Activated CD4-positive, alpha-beta T cell treated with anti-CD3 and anti-CD28 coated beads, Interleukin-2, amount 10 ng/mL, durations not matched to agents 24 days and 14 days (primary cell): ENCODE measurements around the gene BCL6B. TPM values are rescaled to one million over a fixed set of nuclear protein-coding genes. Genes with fewer than 3 reads are reported as not detected.
"Not testable (repeated sequence)": the region's sequence is repeated elsewhere in the genome, so short reads cannot be mapped to it uniquely, and the experiment has no call there.

Source experiments
- DNase-seq: peaks from one replicate; pipeline ENCODE4 v3.0.0; 2022
- H3K27ac Mint-ChIP-seq: one replicate; pipeline ENCODE4 v1.8.0; 2022; ENCODE audit warnings: mild to moderate bottlenecking, mixed read lengths
- H3K27me3 Mint-ChIP-seq: one replicate; pipeline ENCODE4 v1.8.0; 2022; ENCODE audit warnings: mixed read lengths
- H3K36me3 Mint-ChIP-seq: one replicate; pipeline ENCODE4 v1.8.0; 2022; ENCODE audit warnings: low read depth, mild to moderate bottlenecking, mixed read lengths
- H3K4me1 Mint-ChIP-seq: one replicate; pipeline ENCODE4 v1.8.0; 2021; ENCODE audit warnings: mixed read lengths
- H3K4me3 Mint-ChIP-seq: one replicate; pipeline ENCODE4 v1.8.0; 2022; ENCODE audit warnings: mild to moderate bottlenecking, moderate library complexity, mixed read lengths
- H3K9me3 Mint-ChIP-seq: one replicate; pipeline ENCODE4 v1.8.0; 2021; ENCODE audit warnings: mixed read lengths
- intact Hi-C: fragments of 100-400 bp; cut with micrococcal nuclease; formaldehyde crosslinking; loops from one replicate; pipeline ENCODE4 v1.15.1; 2023
- total RNA-seq: library from RNA; stranded (reverse); gene quantifications from 2 replicates; pipeline ENCODE4 v1.2.3, GENCODE V29; 2022

The BCL6B gene
- 0.90 and 0.91 TPM in 2 replicates for total RNA-seq

GRCh38 chr17:7022781-7023571 is at the start of gene BCL6B:
Gene BCL6B (plus strand): TSS chr17:7023050. CDS start chr17:7023672, 622 bp downstream.
- intact Hi-C loops = loop anchor here (1.0 kb wide), 3 partner anchors 8 to 112 kb away; no protein-coding TSS in a partner anchor
- peak; percentile 66 for DNase-seq
- H3K4me3 Mint-ChIP-seq = peak within 1 kb of the TSS; percentile 68
- H3K9me3 Mint-ChIP-seq = no peaks in the 10 kb centered on the region
- H3K27ac Mint-ChIP-seq = peak within 1 kb of the TSS; percentile 59
- peaks cover 56% of the 10 kb centered on the region for H3K4me1 Mint-ChIP-seq
- no peaks in the 10 kb centered on the region for H3K36me3 Mint-ChIP-seq
- no peaks in the 10 kb centered on the region for H3K27me3 Mint-ChIP-seq

DNA sequence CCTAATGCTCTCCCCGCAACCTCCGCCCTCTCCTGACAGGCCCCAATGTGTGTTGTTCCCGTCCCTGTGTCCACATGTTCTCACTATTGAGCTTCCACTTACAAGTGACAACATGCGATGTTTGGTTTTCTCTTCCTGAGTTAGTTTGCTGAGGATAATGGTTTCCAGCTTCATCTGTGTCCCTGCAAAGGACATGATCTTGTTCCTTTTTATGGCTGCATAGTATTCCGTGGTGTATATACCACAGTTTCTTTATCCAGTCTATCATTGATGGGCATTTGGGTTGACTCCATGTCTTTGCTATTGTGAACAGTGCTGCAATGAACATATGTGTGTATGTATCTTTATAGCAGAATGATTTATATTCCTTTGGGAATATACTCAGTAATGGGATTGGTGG is 43.4 kb upstream of the BCL6B start:
- peak; percentile 15 for DNase-seq
- H3K36me3 Mint-ChIP-seq, H3K9me3 Mint-ChIP-seq, H3K4me3 Mint-ChIP-seq, intact Hi-C loops, H3K27ac Mint-ChIP-seq, H3K4me1 Mint-ChIP-seq, H3K27me3 Mint-ChIP-seq: not testable (repeated sequence)

DNA sequence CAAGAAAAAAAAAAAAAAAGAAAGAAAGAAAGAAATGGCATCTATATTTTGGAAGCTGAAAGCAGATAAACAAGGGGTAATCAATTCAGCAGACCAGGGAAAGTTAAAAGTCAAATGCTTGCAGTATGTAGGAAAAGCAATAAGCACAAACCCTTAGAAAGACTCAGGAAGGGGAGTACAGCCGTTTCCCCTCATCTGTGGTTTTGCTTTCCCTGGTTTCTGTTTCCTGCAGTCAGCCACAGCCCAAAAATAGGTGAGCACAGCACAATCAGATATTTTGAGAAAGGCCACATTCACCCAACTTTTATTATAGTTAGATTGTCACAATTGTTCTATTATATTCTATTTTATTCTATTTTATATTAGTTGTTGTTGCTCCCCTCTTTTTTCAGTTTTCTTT is 41.4 kb upstream of the BCL6B start:
- H3K4me3 Mint-ChIP-seq = peak overlapping the region; percentile 41
- DNase-seq = peak; percentile 66
- no peaks in the 10 kb centered on the region for H3K27me3 Mint-ChIP-seq
- H3K27ac Mint-ChIP-seq = no peak overlapping the region
- intact Hi-C loops = no loop called here
- H3K9me3 Mint-ChIP-seq = no peaks in the 10 kb centered on the region
- peaks cover 10% of the 10 kb centered on the region for H3K4me1 Mint-ChIP-seq
- H3K36me3 Mint-ChIP-seq = no peaks in the 10 kb centered on the region

- Mint-ChIP-seq H3K4me3 (no peak overlapping the region), H3K9me3 (no peaks in the 10 kb centered on the region), H3K27ac (no peak overlapping the region), H3K36me3 (no peaks in the 10 kb centered on the region), H3K27me3 (no peaks in the 10 kb centered on the region), H3K4me1 (peaks cover 10% of the 10 kb centered on the region)
- intact Hi-C loops = no loop called here
- DNase-seq = no peak
Measured at GRCh38 chr17:6985266-6985665, 37.6 kb upstream of the BCL6B start.

DNA sequence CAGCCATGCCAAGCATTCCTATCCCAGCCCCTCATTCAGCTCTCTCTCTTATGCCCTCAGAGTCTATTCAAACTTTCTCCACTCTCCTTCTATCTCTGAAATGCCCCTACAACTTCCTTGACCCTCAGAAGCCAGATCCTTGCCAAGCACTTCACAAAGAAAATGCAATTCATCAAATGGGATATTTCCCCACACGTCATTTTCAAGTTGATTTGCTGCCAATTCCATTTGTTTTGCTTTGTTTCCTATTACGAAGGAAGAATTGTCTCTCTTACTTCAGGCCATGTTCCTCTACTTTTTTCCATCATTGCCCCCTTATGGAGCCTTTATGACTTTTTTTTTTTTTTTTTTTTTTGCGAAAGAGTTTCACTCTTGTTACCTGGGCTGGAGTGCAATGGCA is 36.2 kb upstream of the BCL6B start:
- H3K36me3 Mint-ChIP-seq = no peaks in the 10 kb centered on the region
- H3K4me1 Mint-ChIP-seq = no peaks in the 10 kb centered on the region
- intact Hi-C loops = no loop called here
- H3K27me3 Mint-ChIP-seq = no peaks in the 10 kb centered on the region
- H3K27ac Mint-ChIP-seq = no peak overlapping the region
- H3K4me3 Mint-ChIP-seq = no peak overlapping the region
- DNase-seq = no peak
- no peaks in the 10 kb centered on the region for H3K9me3 Mint-ChIP-seq

GRCh38 chr17:6989779-6990178 is 33.1 kb upstream of the BCL6B start:
- no peaks in the 10 kb centered on the region for H3K9me3 Mint-ChIP-seq
- H3K4me3 Mint-ChIP-seq = no peak overlapping the region
- no peaks in the 10 kb centered on the region for H3K27me3 Mint-ChIP-seq
- H3K27ac Mint-ChIP-seq = no peak overlapping the region
- no peak for DNase-seq
- no peaks in the 10 kb centered on the region for H3K4me1 Mint-ChIP-seq
- intact Hi-C loops = no loop called here
- H3K36me3 Mint-ChIP-seq = peaks cover 5% of the 10 kb centered on the region

DNA sequence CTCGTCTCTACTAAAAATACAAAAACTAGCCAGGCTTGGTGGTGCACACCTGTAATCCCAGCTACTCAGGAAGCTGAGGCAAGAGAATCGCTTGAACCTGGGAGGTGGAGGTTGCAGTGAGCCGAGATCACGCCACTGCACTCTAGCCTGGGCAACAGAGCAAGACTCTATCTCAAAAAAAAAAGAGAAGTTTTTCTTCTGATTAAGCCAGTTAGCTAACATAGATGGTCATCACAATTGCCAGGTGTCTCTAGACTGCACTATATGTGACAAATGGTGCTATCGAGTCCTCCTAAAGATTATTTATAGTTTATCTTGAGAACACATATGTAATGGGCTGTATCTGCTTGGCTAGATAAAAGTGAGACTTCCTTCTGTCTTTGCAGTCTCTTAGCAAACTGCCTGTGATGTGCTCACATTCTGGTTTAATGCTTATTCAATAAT is 29.2 kb upstream of the BCL6B start:
- H3K27ac Mint-ChIP-seq, intact Hi-C loops, H3K4me1 Mint-ChIP-seq, H3K27me3 Mint-ChIP-seq, H3K4me3 Mint-ChIP-seq, DNase-seq, H3K9me3 Mint-ChIP-seq: not testable (repeated sequence)
- H3K36me3 Mint-ChIP-seq = peaks cover 17% of the 10 kb centered on the region

DNA sequence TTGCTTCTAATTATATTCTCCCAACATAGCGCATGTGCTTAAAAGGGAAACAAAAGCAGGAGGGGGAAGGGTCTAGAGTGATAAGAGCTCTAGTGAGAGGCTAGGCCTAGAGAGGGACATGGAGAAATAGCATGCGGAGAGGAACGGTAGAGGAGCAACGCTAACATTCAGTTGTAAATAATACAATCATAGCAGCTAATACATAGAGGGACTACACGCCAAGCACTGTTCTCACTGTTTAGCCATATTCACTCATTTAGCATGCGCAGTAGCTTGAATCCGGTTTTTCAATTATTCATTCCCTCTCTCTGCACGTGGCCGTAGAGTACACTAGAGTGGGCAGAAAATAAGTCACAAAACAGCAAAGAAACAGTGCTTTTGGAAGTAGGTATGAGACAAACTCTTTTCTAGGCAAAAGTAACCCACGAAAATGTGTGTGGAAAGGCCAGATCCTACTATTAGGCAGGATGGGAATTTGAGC is 28.7 kb upstream of the BCL6B start:
- H3K36me3 Mint-ChIP-seq = peaks cover 18% of the 10 kb centered on the region
- no peak overlapping the region for H3K27ac Mint-ChIP-seq
- H3K9me3 Mint-ChIP-seq = no peaks in the 10 kb centered on the region
- H3K4me1 Mint-ChIP-seq = peaks cover 2% of the 10 kb centered on the region
- no peak for DNase-seq
- intact Hi-C loops = no loop called here
- no peaks in the 10 kb centered on the region for H3K27me3 Mint-ChIP-seq
- no peak overlapping the region for H3K4me3 Mint-ChIP-seq

DNA sequence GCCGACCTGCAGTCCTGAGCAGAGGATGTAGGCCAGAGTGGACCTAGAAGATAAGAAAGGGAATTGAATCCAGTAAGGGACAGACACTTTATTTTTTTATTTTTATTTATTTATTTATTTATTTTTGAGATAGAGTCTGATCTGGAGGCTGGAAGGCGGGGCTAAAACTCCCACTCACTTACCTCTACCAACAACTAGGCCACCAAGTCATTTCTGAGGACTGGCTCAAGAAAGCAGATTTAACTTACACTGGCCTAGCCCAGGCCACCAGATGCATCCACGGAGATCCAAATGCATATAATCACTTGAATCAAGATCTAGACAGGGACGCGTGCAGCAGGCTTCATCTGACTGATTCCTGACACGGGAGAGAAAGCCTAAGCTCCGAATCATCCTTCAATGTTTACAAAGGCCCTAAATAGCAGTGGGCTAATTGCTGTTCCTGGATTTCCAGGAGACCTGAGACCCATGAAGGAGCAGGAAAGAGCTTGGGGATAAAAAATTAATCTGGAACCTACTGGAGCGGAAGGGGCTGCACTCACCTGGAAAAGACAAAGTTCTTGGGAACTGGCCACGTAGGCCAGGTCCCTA is 28.1 kb upstream of the BCL6B start:
- peaks cover 24% of the 10 kb centered on the region for H3K36me3 Mint-ChIP-seq

GRCh38 chr17:6995500-6996255 is 27.2 kb upstream of the BCL6B start, which contains the start of gene ALOX12:
Gene ALOX12 (plus strand): TSS chr17:6996049. CDS start chr17:6996118, 69 bp downstream.
- no peak for DNase-seq
- H3K27me3 Mint-ChIP-seq = no peaks in the 10 kb centered on the region
- H3K36me3 Mint-ChIP-seq = peaks cover 24% of the 10 kb centered on the region
- no peaks in the 10 kb centered on the region for H3K9me3 Mint-ChIP-seq
- H3K27ac Mint-ChIP-seq = no peak within 1 kb of the TSS
- no peak within 1 kb of the TSS for H3K4me3 Mint-ChIP-seq
- peaks cover 2% of the 10 kb centered on the region for H3K4me1 Mint-ChIP-seq
- intact Hi-C loops = no loop called here

More for the DNA sequence above, 28.1 kb upstream of the BCL6B start:
- intact Hi-C loops = no loop called here
- H3K27ac Mint-ChIP-seq = no peak overlapping the region
- DNase-seq = no peak
- peaks cover 2% of the 10 kb centered on the region for H3K4me1 Mint-ChIP-seq
- no peak overlapping the region for H3K4me3 Mint-ChIP-seq
- H3K9me3 Mint-ChIP-seq = no peaks in the 10 kb centered on the region
- H3K27me3 Mint-ChIP-seq = no peaks in the 10 kb centered on the region

- Mint-ChIP-seq H3K27me3 (no peaks in the 10 kb centered on the region), H3K27ac (no peak overlapping the region), H3K4me3 (no peak overlapping the region), H3K36me3 (peaks cover 28% of the 10 kb centered on the region), H3K9me3 (no peaks in the 10 kb centered on the region), H3K4me1 (peaks cover 2% of the 10 kb centered on the region)
- DNase-seq = no peak
- intact Hi-C loops = no loop called here
Measured at GRCh38 chr17:6996256-6997011, 26.4 kb upstream of the BCL6B start.

DNA sequence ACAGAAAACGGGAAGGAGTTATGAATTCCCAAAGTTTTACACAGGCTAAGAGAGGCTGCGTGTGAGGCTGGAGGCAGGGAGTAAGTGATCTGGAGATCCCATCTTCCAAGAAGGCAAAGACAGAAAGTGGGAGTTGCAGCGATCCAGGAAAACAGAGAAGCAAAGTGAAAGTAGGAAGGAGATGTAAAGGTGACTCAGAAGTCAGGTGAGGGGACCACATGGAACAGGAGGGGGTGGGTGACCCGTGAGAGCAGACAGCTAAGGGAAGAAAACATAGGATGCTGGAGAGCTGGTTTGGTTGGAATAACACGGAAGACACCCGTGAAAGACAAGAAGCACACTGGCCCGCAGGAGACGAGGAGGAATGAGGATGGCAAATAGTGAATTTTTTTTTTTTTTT is 25.7 kb upstream of the BCL6B start:
- H3K27ac Mint-ChIP-seq = no peak overlapping the region
- H3K4me1 Mint-ChIP-seq = peaks cover 2% of the 10 kb centered on the region
- no peaks in the 10 kb centered on the region for H3K9me3 Mint-ChIP-seq
- H3K4me3 Mint-ChIP-seq = no peak overlapping the region
- intact Hi-C loops = no loop called here
- DNase-seq = no peak
- peaks cover 32% of the 10 kb centered on the region for H3K36me3 Mint-ChIP-seq
- H3K27me3 Mint-ChIP-seq = no peaks in the 10 kb centered on the region

DNA sequence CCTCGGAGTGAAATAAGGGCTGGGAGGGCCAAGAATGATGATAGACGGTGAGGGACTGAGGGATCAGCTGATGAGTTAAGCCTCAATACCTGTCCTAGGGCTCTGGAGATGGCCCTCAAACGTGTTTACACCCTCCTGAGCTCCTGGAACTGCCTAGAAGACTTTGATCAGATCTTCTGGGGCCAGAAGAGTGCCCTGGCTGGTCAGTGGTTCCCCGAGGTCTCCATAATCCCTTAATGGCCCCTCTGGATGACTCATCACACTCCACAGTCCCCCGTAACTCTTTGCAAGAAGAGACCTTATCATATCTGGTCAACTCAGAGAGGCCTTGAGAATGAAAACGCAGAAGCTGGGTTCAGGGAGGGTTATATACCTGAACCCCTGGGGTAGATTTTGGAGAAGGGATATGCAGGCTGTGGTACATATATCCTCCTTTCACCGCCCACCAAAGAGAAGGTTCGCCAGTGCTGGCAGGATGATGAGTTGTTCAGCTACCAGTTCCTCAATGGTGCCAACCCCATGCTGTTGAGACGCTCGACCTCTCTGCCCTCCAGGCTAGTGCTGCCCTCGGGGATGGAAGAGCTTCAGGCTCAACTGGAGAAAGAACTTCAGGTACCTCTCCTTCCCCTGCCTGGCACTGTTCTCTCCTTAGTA is 23.9 kb upstream of the BCL6B start:
- no peaks in the 10 kb centered on the region for H3K9me3 Mint-ChIP-seq
- no peak overlapping the region for H3K27ac Mint-ChIP-seq
- peaks cover 2% of the 10 kb centered on the region for H3K4me1 Mint-ChIP-seq
- H3K4me3 Mint-ChIP-seq = no peak overlapping the region
- DNase-seq = no peak
- H3K36me3 Mint-ChIP-seq = peaks cover 36% of the 10 kb centered on the region
- intact Hi-C loops = no loop called here
- H3K27me3 Mint-ChIP-seq = no peaks in the 10 kb centered on the region
